RWPE1 (cell line): Measurements from ENCODE around the gene LCK.
"Not testable (repeated sequence)": the region's sequence is repeated elsewhere in the genome, so short reads cannot be mapped to it uniquely, and the experiment has no call there.

Experiments used
- CTCF ChIA-PET: fragments of 350-600 bp; sonication (Branson Sonifier 250); formaldehyde crosslinking; extraction: SDS; loops from one replicate; lab custom pipeline; 2021; lab: Yijun Ruan, JAX
- POLR2A ChIA-PET: fragments of 400-600 bp; formaldehyde crosslinking; extraction: SDS; loops from one replicate; lab custom pipeline; 2020; ENCODE audit warnings: antibody characterized with exemption; ENCODE audit not compliant: low non-redundant PET; lab: Yijun Ruan, JAX
- DNase-seq: peaks from one replicate; pipeline ENCODE4 v3.0.0; 2012; ENCODE audit warnings: low spot score
- H3K27ac ChIP-seq: fragments of 450-650 bp; 2 replicates; pipeline ENCODE4 v1.5.1; 2017
- TF ChIP-seq, protein P1 (sequence below): fragments of 450-650 bp; conservative IDR thresholded peaks from 2 replicates; pipeline ENCODE4 v1.5.1; 2017; ENCODE audit warnings: low read depth, mild to moderate bottlenecking

LCK gene

GRCh38 chr1:32249831-32250525 is 1.1 kb upstream of the LCK start:
- POLR2A ChIA-PET: no interaction called here
- TF ChIP-seq, protein P1, sequence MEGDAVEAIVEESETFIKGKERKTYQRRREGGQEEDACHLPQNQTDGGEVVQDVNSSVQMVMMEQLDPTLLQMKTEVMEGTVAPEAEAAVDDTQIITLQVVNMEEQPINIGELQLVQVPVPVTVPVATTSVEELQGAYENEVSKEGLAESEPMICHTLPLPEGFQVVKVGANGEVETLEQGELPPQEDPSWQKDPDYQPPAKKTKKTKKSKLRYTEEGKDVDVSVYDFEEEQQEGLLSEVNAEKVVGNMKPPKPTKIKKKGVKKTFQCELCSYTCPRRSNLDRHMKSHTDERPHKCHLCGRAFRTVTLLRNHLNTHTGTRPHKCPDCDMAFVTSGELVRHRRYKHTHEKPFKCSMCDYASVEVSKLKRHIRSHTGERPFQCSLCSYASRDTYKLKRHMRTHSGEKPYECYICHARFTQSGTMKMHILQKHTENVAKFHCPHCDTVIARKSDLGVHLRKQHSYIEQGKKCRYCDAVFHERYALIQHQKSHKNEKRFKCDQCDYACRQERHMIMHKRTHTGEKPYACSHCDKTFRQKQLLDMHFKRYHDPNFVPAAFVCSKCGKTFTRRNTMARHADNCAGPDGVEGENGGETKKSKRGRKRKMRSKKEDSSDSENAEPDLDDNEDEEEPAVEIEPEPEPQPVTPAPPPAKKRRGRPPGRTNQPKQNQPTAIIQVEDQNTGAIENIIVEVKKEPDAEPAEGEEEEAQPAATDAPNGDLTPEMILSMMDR: no peak
- DNase-seq: peak; percentile 59
- peak overlapping the region; percentile 50 for H3K27ac ChIP-seq
- CTCF ChIA-PET: interaction anchor here (0.6 kb wide), 2 partner anchors 183 to 268 kb away, joined by 3 read pairs; no protein-coding TSS in a partner anchor

DNA sequence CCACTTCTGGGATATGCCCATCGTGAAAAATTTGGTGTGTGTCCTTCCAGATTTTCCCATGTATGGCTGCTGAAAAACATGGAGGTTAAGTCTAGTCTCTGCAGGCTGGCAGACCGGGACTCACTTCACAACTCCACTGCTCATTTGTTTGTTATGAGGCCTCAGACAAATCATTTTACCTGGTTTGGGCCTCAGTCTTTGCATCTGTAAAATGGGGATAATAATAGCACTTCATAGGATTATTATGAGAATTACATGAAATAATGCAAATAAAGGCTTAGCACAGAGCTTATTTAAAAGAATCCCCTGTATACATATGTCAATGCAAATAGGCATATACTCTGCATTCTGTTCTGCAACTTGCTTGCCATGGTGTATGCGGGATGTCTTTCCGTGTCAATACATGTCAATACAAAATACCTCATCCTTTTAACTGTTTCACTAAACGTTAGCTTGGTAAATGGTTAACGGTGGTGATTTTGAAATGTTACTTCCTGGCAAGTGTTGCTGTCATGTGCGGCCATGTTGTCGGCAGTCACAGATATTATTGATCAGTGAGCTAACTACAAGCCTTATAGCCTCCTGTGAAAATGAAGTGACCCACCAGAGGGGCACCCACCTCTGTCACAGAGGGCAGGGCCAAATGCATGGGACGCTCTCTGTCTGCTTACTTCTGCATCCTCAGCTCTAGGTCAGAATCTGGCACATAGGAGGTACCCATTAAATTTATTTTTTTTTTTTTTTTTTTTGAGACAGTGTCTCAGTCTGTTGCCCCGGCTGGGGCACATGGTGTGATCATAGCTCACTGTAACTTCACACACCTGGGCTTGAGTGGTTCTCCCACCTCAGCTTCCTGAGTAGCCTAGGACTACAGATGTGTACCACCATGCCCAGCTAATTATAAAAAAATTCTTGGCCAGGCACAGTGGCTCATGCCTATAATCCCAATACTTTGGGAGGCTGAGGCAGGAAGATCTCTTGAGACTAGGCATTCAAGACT is 4.3 kb downstream of the LCK start:
- TF ChIP-seq, protein P1: no peak
- no peak overlapping the region for H3K27ac ChIP-seq
- ChIA-PET POLR2A (no interaction called here), CTCF (interaction anchor here (0.6 kb wide), 1 partner anchor 193 kb away, joined by 3 read pairs; no protein-coding TSS in a partner anchor)
- DNase-seq: no peak

DNA sequence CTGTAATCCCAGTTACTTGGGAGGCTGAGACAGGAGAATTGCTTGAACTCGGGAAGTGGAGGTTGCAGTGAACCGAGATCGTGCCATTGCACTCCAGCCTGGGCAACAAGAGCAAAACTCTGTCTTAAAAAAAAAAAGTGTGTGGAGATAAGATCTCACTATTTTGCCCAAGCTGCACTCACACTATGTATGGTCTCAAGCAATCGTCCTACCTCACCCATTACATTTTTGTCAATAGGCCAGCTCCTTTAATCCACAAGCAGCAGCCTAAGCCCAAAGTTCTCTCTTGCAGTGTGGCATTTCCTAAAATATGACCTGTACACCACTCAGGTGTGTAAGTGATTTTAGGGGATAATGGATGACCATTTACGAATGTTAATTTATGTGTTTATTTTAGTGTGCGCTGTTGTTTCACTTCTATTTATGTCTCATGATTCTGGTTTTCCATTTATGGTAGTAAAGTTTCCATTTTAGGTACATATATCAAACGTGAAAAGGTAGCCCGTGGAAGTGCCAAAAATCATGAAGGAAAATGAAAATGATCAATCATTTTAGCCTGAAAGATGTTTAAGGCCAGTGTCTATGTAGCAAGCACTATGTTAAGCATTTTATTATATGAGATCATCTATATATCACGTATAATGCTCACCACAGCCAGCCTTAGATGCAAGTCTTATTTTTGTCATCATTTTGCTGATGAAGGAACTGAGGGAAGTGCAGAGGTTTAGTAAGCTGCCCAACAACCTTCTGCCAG is 5.6 kb downstream of the LCK start:
- POLR2A ChIA-PET: no interaction called here

GRCh38 chr1:32257227-32257508 is 6.1 kb downstream of the LCK start:
- TF ChIP-seq, protein P1: no peak
- POLR2A ChIA-PET: no interaction called here

More for the DNA sequence above, 5.6 kb downstream of the LCK start:
- no peak for DNase-seq
- CTCF ChIA-PET: no interaction called here
- TF ChIP-seq, protein P1: no peak
- H3K27ac ChIP-seq: no peak overlapping the region

GRCh38 chr1:32263236-32263593 is 12.2 kb downstream of the LCK start:
- H3K27ac ChIP-seq, DNase-seq, CTCF ChIA-PET: not testable (repeated sequence)
- POLR2A ChIA-PET: interaction anchor here (0.6 kb wide), 1 partner anchor 385 kb away, joined by 10 read pairs; no protein-coding TSS in a partner anchor

More at GRCh38 chr1:32257227-32257508, 6.1 kb downstream of the LCK start:
- no peak for DNase-seq
- H3K27ac ChIP-seq: no peak overlapping the region
- CTCF ChIA-PET: no interaction called here

GRCh38 chr1:32263744-32264143 is 12.7 kb downstream of the LCK start:
- no peak for DNase-seq
- H3K27ac ChIP-seq: no peak overlapping the region
- ChIA-PET POLR2A (no interaction called here), CTCF (no interaction called here)
- TF ChIP-seq, protein P1: no peak
